Smooth muscle cell of bladder (primary cell): Measurements from ENCODE around the gene POMT1. TPM values are rescaled to one million over a fixed set of nuclear protein-coding genes. Genes with fewer than 3 reads are reported as not detected.

Experiments
- total RNA-seq: library from RNA; depleted of rRNA; stranded (reverse); fragments of >200 nt; gene quantifications from 2 replicates; pipeline ENCODE4 v1.2.3, GENCODE V29; 2014

The POMT1 gene, protein sequence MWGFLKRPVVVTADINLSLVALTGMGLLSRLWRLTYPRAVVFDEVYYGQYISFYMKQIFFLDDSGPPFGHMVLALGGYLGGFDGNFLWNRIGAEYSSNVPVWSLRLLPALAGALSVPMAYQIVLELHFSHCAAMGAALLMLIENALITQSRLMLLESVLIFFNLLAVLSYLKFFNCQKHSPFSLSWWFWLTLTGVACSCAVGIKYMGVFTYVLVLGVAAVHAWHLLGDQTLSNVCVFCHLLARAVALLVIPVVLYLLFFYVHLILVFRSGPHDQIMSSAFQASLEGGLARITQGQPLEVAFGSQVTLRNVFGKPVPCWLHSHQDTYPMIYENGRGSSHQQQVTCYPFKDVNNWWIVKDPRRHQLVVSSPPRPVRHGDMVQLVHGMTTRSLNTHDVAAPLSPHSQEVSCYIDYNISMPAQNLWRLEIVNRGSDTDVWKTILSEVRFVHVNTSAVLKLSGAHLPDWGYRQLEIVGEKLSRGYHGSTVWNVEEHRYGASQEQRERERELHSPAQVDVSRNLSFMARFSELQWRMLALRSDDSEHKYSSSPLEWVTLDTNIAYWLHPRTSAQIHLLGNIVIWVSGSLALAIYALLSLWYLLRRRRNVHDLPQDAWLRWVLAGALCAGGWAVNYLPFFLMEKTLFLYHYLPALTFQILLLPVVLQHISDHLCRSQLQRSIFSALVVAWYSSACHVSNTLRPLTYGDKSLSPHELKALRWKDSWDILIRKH
- 33.2 and 35.6 TPM in 2 replicates for total RNA-seq

GRCh38 chr9:131502781-131503625 lies at the start of gene POMT1:
TSS of gene POMT1 (plus strand) at chr9:131502918. CDS start at chr9:131504219, 1,301 bp downstream.

GRCh38 chr9:131530920-131531832 lies 28.5 kb downstream of the POMT1 start, which contains the start of gene UCK1:
TSS of gene UCK1 (minus strand) at chr9:131531263. CDS start at chr9:131531174, 89 bp downstream.

GRCh38 chr9:131545003-131545785 lies 42.5 kb downstream of the POMT1 start, which contains the start of gene PRRT1B:
TSS of gene PRRT1B (plus strand) at chr9:131545523. CDS start at chr9:131545616, 93 bp downstream.

Other genes starting within 250 kb of the POMT1 start
- 0.43 and 0.55 TPM in 2 replicates for gene FAM78A, start 226.4 kb upstream of the POMT1 start, total RNA-seq
- gene PLPP7, start 213.2 kb upstream of the POMT1 start, total RNA-seq, result 6.8 and 14.0 TPM in 2 replicates
- 28.7 and 36.0 TPM in 2 replicates for gene PRRC2B, start 108.8 kb upstream of the POMT1 start, total RNA-seq
- 15.5 and 16.0 TPM in 2 replicates for gene UCK1, start 28.3 kb downstream of the POMT1 start, total RNA-seq
- gene PRRT1B, start 42.6 kb downstream of the POMT1 start, total RNA-seq, result not detected in 2 replicates
- gene RAPGEF1, start 237.2 kb downstream of the POMT1 start, total RNA-seq, result 11.2 and 14.5 TPM in 2 replicates